WTC11 (cell line): Measurements from ENCODE around the gene PRKN. TPM values are rescaled to one million over a fixed set of nuclear protein-coding genes. Genes with fewer than 3 reads are reported as not detected.

Experiments
- ATAC-seq: fragments of 200-7000 bp; cut with Tn5 transposase; 2 replicates; pipeline ENCODE4 v1.10.0; 2021; ENCODE audit warnings: mild to moderate bottlenecking, moderate library complexity
- CTCF ChIA-PET: fragments of 300-600 bp; sonication (Branson Sonifier 250); formaldehyde crosslinking; loops from one replicate; lab custom pipeline; 2021; ENCODE audit warnings: antibody characterized with exemption; lab: Charles Lee
- POLR2A ChIA-PET: fragments of 350-600 bp; sonication (Branson Sonifier 250); formaldehyde crosslinking; loops from one replicate; lab custom pipeline; 2021; ENCODE audit warnings: antibody characterized with exemption; lab: Charles Lee
- DNase-seq: peaks from one replicate; pipeline ENCODE4 v3.0.0; 2021; ENCODE audit warnings: low spot score
- H3K27ac Mint-ChIP-seq: 2 replicates; pipeline ENCODE4 v1.8.0; 2021; ENCODE audit warnings: mixed read lengths
- H3K27me3 Mint-ChIP-seq: 2 replicates; pipeline ENCODE4 v1.8.0; 2021; ENCODE audit warnings: low read depth, mild to moderate bottlenecking, moderate library complexity, mixed read lengths
- H3K36me3 Mint-ChIP-seq: 2 replicates; pipeline ENCODE4 v1.8.0; 2021; ENCODE audit warnings: mixed read lengths
- H3K4me1 Mint-ChIP-seq: 2 replicates; pipeline ENCODE4 v1.8.0; 2022; ENCODE audit warnings: mixed read lengths
- H3K4me3 Mint-ChIP-seq: 2 replicates; pipeline ENCODE4 v1.8.0; 2021; ENCODE audit warnings: mild to moderate bottlenecking, moderate library complexity, mixed read lengths
- H3K9me3 Mint-ChIP-seq: 2 replicates; pipeline ENCODE4 v1.8.0; 2021; ENCODE audit warnings: mixed read lengths
- E2F5 ChIP-seq: sonication (generic); formaldehyde crosslinking; IDR thresholded peaks from 2 replicates; pipeline ENCODE4 v1.8.1; 2022; ENCODE audit warnings: mild to moderate bottlenecking, moderate library complexity, missing genetic modification reagents
- ELF4 ChIP-seq: sonication (generic); formaldehyde crosslinking; IDR thresholded peaks from 2 replicates; pipeline ENCODE4 v1.8.1; 2022; ENCODE audit warnings: low read depth, mild to moderate bottlenecking, moderate library complexity, missing genetic modification reagents
- ERG ChIP-seq: fragments of 250-450 bp; sonication (Bioruptor Pico); IDR thresholded peaks from 2 replicates; pipeline ENCODE4 v1.8.0; 2021; ENCODE audit warnings: mild to moderate bottlenecking
- FOXJ3 ChIP-seq: sonication (generic); formaldehyde crosslinking; IDR thresholded peaks from 2 replicates; pipeline ENCODE4 v1.9.0; 2021; ENCODE audit warnings: missing genetic modification reagents, mild to moderate bottlenecking, borderline replicate concordance
- JUN ChIP-seq: sonication (generic); formaldehyde crosslinking; IDR thresholded peaks from 2 replicates; pipeline ENCODE4 v1.8.0; 2023; ENCODE audit warnings: mild to moderate bottlenecking, missing genetic modification reagents
- MLX ChIP-seq: sonication (generic); formaldehyde crosslinking; IDR thresholded peaks from 2 replicates; pipeline ENCODE4 v1.8.1; 2023; ENCODE audit warnings: mild to moderate bottlenecking, missing genetic modification reagents, moderate library complexity
- NFE2L1 ChIP-seq: sonication (generic); formaldehyde crosslinking; IDR thresholded peaks from 2 replicates; pipeline ENCODE4 v1.8.1; 2023; ENCODE audit warnings: missing genetic modification reagents
- NFYB ChIP-seq: sonication (generic); formaldehyde crosslinking; conservative IDR thresholded peaks from 2 replicates; pipeline ENCODE4 v1.8.0; 2022; ENCODE audit warnings: low read depth, missing genetic modification reagents
- NR1H2 ChIP-seq: sonication (generic); formaldehyde crosslinking; IDR thresholded peaks from 2 replicates; pipeline ENCODE4 v1.9.0; 2021; ENCODE audit warnings: mild to moderate bottlenecking, moderate library complexity, missing genetic modification reagents
- PRDM15 ChIP-seq: sonication (generic); formaldehyde crosslinking; IDR thresholded peaks from 2 replicates; pipeline ENCODE4 v1.8.0; 2022; ENCODE audit warnings: missing genetic modification reagents
- RORB ChIP-seq: fragments of 250-450 bp; sonication (Bioruptor Pico); IDR thresholded peaks from 2 replicates; pipeline ENCODE4 v1.9.0; 2021; ENCODE audit warnings: mild to moderate bottlenecking
- SOX15 ChIP-seq: fragments of 250-450 bp; sonication (Bioruptor Pico); IDR thresholded peaks from 2 replicates; pipeline ENCODE4 v1.9.0; 2021; ENCODE audit warnings: mild to moderate bottlenecking
- TCF7 ChIP-seq: sonication (generic); formaldehyde crosslinking; IDR thresholded peaks from 2 replicates; pipeline ENCODE4 v1.8.0; 2022; ENCODE audit warnings: mild to moderate bottlenecking, low read depth, missing genetic modification reagents, moderate library complexity
- ZBTB43 ChIP-seq: sonication (generic); formaldehyde crosslinking; IDR thresholded peaks from 2 replicates; pipeline ENCODE4 v1.8.1; 2023; ENCODE audit warnings: mild to moderate bottlenecking, missing genetic modification reagents
- ZNF219 ChIP-seq: sonication (generic); formaldehyde crosslinking; IDR thresholded peaks from 2 replicates; pipeline ENCODE4 v1.8.0; 2023; ENCODE audit warnings: missing genetic modification reagents, mild to moderate bottlenecking, borderline replicate concordance
- ZNF281 ChIP-seq: sonication (generic); formaldehyde crosslinking; IDR thresholded peaks from 2 replicates; pipeline ENCODE4 v1.8.0; 2023; ENCODE audit warnings: mild to moderate bottlenecking, missing genetic modification reagents
- ZNF416 ChIP-seq: fragments of 250-450 bp; sonication (Bioruptor Pico); IDR thresholded peaks from 2 replicates; pipeline ENCODE4 v1.9.0; 2021; ENCODE audit warnings: mild to moderate bottlenecking, inconsistent platforms
- ZNF532 ChIP-seq: fragments of 250-450 bp; sonication (Bioruptor Pico); IDR thresholded peaks from 2 replicates; pipeline ENCODE4 v1.9.0; 2021; ENCODE audit warnings: mild to moderate bottlenecking, borderline replicate concordance
- ZSCAN18 ChIP-seq: fragments of 250-450 bp; sonication (Bioruptor Pico); IDR thresholded peaks from 2 replicates; pipeline ENCODE4 v2.1.2; 2022; ENCODE audit warnings: mild to moderate bottlenecking, moderate library complexity
- total RNA-seq: library from RNA; stranded (reverse); gene quantifications from 3 replicates; pipeline ENCODE4 v1.2.3, GENCODE V29; 2021

Gene PRKN
- total RNA-seq, 1 experiment from 2014 or later, result 0.59 TPM

- peak overlapping the region; percentile 25 for H3K4me3 Mint-ChIP-seq
- H3K9me3 Mint-ChIP-seq, result no peaks in the 10 kb centered on the region
- DNase-seq (no peak), ATAC-seq (peak; percentile 25)
- H3K27me3 Mint-ChIP-seq, result peaks cover 50% of the 10 kb centered on the region
- H3K36me3 Mint-ChIP-seq, result no peaks in the 10 kb centered on the region
- H3K27ac Mint-ChIP-seq, result 0 out of 2 replicates have a peak overlapping the region, but pooled peaks have one; percentile 30
- POLR2A ChIA-PET, result no interaction called here
- CTCF ChIA-PET, result no interaction called here
- TF ChIP-seq TCF7 (CRISPR knock-in tag) (no peak), RORB (CRISPR knock-in tag) (no peak), ERG (no peak), PRDM15 (no peak), E2F5 (no peak), NR1H2 (CRISPR knock-in tag) (no peak), MLX (CRISPR knock-in tag) (no peak), JUN (CRISPR knock-in tag) (no peak), ZSCAN18 (CRISPR knock-in tag) (no peak), NFE2L1 (CRISPR knock-in tag) (no peak), NFYB (CRISPR knock-in tag) (no peak), ZNF416 (CRISPR knock-in tag) (no peak), ZBTB43 (CRISPR knock-in tag) (no peak), FOXJ3 (CRISPR knock-in tag) (no peak), SOX15 (CRISPR knock-in tag) (no peak), ELF4 (no peak), ZNF281 (CRISPR knock-in tag) (no peak), ZNF532 (CRISPR knock-in tag) (no peak), ZNF219 (CRISPR knock-in tag) (no peak)
- peaks cover 30% of the 10 kb centered on the region for H3K4me1 Mint-ChIP-seq
Measured at GRCh38 chr6:161890832-161891297, 836.7 kb downstream of the PRKN start.
